Fibroblast of lung (primary cell): ENCODE measurements around the gene DAPK1.

Source experiments
- EZH2 ChIP-seq: IDR thresholded peaks from 2 replicates; pipeline ENCODE4 v1.5.1; 2012; ENCODE audit warnings: low read length, control low read depth, mild to moderate bottlenecking; ENCODE audit errors: missing control alignments
- TF ChIP-seq, protein P1 (sequence below), 2 donors: IDR thresholded peaks in 1 of 2; conservative IDR thresholded peaks in 1 of 2; 1 replicate in 1 of 2; 2 replicates in 1 of 2; pipeline ENCODE4 v1.5.1; 2011 to 2012; ENCODE audit warnings: low read length in 2 of 2, control low read depth in 1 of 2, inconsistent platforms in 1 of 2, low read depth in 1 of 2, mild to moderate bottlenecking in 1 of 2

DNA sequence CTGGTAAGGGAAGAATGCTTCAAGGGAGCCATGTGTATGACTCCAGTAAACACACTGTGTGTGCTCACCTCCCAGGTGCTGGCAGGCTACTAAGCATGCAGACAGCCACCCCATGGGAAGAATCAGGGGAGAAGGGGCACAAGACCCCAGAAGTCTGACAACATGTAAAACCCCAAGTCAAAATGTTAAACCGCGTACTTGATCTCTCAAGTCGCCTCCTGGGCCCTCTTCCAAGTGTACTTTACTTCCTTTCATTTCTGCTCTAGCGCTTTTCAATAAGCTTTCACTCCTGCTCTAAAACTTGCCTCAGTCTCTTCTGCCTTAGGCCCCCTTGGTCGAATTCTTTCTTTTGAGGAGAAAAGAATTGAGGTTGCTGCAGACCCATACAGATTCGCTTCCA is 31.3 kb downstream of the DAPK1 start:
- TF ChIP-seq, protein P1, sequence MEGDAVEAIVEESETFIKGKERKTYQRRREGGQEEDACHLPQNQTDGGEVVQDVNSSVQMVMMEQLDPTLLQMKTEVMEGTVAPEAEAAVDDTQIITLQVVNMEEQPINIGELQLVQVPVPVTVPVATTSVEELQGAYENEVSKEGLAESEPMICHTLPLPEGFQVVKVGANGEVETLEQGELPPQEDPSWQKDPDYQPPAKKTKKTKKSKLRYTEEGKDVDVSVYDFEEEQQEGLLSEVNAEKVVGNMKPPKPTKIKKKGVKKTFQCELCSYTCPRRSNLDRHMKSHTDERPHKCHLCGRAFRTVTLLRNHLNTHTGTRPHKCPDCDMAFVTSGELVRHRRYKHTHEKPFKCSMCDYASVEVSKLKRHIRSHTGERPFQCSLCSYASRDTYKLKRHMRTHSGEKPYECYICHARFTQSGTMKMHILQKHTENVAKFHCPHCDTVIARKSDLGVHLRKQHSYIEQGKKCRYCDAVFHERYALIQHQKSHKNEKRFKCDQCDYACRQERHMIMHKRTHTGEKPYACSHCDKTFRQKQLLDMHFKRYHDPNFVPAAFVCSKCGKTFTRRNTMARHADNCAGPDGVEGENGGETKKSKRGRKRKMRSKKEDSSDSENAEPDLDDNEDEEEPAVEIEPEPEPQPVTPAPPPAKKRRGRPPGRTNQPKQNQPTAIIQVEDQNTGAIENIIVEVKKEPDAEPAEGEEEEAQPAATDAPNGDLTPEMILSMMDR (conservative IDR thresholded peaks at IDR 0.05 in 1 of 2, IDR thresholded peaks at IDR 0.05 in 1 of 2; ENCODE audit: low read depth in 1 of 2, low read length in 2 of 2): no peak
- TF ChIP-seq EZH2: no peak
